ENCODE data around the gene DCT.

Gene DCT

GRCh38 chr13:94454906-94455305 is 24.6 kb downstream of the DCT start:
- no peak for DNase-seq (ENCODE audit: low read depth in 2 of 2, low spot score in 1 of 2)

- no peak for DNase-seq (ENCODE audit: low read depth in 2 of 2, low spot score in 1 of 2)
These were observed 25.1 kb downstream of the DCT start for GRCh38 chr13:94454334-94454733.

DNA sequence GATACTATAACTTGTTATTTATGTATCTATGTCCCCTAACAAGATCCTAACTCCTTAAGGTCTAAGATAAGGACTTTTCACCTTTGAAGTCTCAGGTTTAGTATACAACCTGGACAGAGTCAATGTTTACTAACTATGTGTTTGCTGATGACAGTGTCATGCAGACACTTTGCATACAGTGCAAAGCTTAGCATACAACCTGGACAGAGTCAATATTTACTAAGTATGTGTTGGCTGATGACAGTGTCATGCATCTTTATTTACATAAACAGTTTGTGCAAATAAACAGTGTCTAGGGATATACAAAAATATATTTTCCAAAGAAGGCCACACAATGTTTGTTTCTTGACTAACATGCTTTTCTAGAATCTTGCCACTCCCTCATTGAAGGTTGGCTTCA is 34.7 kb downstream of the DCT start:
- DNase-seq (ENCODE audit: low read depth in 2 of 2, low spot score in 1 of 2) = no peak

DNA sequence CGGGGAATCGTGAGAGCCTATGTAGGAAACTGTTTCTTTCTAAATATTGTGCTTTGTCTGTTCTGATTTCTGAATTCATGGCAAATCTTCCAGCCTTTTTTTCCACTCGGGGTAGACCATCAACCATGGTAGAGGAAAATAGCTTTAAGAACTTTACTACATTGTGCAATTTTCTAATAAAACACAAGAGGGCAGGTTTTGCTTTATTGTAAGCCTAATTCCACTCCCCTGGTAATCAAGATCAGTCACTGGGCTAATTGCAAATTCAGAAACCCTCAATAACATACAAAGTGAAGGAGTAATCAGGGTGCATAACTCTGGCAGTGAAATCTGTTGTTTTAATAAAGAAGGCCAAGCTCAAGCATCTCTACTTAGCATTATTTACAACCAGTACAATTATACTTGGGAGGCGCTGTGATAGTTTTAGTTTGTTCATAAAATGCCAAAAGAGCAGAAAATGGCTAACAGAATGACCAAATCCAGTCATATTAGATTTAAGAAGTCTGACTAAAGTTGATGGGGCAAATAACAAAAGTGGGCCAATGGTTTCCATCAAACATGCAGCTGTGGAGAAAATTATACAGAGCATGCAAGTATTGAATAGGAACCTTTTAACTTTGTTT is 43.8 kb downstream of the DCT start:
- no peak for DNase-seq (ENCODE audit: low read depth in 2 of 2, low spot score in 1 of 2)

GRCh38 chr13:94433055-94433961 is 46.2 kb downstream of the DCT start:
- DNase-seq (ENCODE audit: low read depth in 2 of 2, low spot score in 1 of 2) = no peak

- DNase-seq (ENCODE audit: low read depth in 2 of 2, low spot score in 1 of 2) = no peak
These were observed 47.5 kb downstream of the DCT start for GRCh38 chr13:94431987-94432386.

DNA sequence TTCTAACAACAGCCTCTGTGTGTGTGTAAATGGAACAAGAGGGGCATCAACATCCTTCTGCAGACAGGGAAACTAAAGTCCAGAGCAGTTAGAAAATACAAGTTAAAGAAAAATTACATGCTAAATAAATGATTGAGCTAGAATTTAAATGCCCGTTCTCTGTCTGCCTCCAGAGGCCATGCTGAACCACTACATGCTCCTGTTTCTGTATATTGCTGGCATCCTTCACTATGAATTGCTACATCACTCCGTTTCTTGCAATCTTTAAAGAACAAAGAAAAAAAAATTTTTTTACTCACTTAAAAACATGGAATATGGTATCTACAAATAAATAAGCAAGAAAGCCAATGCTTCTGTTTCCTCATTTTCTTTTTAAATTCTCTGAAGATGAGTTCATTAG is 47.9 kb downstream of the DCT start:
- DNase-seq (ENCODE audit: low read depth in 2 of 2, low spot score in 1 of 2) = no peak

DNA sequence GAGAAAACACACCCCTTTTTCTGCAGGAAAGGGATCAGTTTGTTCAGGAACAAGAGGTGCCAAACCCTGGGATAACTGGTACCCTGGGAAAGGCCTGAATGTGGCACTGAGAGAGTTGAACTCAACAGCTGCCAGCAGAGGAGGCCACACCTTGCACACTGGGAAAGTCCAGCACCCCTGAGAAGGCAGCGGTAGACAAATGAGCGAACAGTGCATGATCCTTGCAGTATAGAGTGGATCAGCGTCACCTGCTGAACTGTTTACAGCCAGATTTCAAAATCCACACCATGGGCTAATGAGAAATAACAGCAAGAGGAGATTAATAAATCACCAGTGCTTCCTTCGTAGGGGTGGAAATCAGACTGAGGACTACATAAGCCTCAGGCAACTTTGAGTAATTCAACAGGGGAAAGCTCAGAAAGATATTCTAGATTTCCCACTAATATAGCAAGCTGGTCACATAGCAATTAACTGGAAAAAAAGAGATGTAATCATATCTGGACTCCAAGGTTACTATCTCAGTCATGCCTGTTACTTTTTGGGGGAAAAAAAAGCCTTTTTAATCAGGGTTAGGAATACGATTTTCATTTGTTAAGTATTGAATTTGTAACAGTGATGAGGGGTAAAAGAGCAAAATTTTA is 52.0 kb downstream of the DCT start:
- DNase-seq (ENCODE audit: low read depth in 2 of 2, low spot score in 1 of 2) = no peak

DNA sequence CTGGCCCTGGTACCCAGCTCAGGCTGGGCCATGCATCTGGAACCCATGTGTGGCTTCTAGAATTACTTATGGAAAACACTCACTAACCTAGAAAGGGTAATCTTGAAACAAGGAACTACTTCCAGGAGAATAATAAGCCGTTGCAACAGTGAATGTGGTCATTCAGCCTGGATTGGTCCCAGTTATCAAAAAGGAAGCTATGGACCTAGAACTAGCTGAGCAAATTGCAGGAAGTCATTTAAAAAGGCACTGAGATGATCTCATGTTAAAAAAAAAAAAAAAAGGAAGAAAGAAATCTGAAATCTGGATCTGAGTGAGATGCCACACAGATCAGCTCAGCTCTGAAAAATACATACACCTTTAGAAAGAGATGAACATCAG is 59.6 kb downstream of the DCT start:
- DNase-seq (ENCODE audit: low read depth in 2 of 2, low spot score in 1 of 2) = no peak

- peak in 1 of 2 donors; percentile 9 for DNase-seq (ENCODE audit: low read depth in 2 of 2, low spot score in 1 of 2)
These were observed 60.1 kb downstream of the DCT start for GRCh38 chr13:94419304-94419924.

DNA sequence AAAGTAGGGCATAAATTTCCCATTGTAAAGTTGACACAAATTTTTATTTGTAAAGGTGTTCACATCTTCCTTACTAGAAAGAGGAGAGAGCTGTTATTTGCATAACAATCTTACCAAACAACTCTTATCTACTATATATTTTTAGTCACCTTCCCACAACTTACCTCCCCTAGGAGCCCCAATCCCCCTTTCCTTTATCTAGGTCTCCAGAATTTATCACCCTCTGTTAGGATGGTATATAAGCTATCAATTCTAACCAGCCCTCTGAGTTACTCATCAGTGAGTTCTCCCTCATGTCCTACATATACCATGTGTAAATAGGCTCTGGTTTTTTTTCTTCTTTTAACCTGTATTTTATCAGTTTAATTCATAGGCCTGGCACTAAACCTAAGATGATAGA is 62.2 kb downstream of the DCT start:
- DNase-seq (ENCODE audit: low read depth in 2 of 2, low spot score in 1 of 2) = no peak

DNA sequence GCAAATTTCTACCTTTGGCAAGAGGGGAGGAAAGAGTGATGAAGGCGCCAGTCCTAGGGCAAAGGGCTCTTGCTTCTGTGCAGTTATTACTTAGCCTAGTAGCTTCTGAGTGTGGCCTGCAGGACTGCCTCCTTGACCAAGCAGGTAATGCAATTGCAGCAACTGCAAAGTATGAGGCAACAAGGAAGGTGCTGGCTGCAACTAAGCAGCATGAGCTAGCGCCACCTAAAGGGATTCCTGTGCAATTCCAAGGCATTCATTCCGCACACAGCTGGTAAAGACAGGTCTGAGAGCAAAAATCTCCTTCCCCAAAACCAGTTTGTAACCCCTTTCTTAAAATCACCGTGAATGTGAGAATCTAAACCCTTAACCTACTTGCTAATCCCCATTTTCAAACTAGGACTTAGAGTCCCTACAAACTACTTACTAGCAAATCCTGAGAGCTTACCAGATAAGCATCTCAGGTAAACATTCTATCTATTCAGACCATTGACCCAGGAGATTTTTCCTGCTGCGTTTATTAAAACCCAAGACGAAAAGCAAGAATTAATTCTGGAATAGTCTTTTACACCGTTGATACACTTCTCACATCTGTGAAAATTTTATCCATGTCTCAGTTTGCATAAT is 62.9 kb downstream of the DCT start:
- DNase-seq (ENCODE audit: low read depth in 2 of 2, low spot score in 1 of 2) = no peak

DNA sequence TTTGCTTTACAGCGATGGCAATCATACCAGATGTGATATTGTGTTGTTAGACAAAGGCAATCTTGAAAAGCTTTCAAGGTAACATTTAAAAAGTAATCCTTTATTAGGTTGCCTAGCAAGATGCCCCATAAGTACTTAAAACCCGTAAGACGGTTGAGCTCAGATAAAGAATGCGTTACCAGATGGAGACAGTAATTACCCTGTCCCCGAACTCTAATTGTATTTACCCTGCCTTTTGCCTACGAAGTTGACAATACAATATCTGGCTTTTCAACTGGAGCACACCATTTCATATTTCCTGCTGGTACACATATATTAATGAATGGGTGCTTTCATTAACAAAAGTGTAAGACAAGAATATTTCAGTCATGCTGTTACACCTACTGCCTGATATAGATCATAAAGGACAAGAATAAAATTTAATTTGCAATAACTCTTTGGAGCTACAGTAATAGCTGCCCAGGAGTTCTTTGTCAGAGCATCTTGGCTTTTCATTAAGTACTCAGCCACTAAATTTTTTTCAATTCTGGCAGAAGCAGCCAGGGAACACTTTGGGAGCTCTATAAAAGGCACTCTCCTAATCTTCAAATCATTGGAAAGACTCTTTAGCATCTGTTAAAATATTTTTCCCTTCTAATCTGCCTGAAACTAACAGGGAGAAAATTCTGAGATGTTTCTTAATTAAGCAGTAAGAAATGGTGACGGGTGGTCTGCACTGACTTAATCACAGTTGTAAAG is 63.8 kb downstream of the DCT start:
- no peak for DNase-seq (ENCODE audit: low read depth in 2 of 2, low spot score in 1 of 2)

DNA sequence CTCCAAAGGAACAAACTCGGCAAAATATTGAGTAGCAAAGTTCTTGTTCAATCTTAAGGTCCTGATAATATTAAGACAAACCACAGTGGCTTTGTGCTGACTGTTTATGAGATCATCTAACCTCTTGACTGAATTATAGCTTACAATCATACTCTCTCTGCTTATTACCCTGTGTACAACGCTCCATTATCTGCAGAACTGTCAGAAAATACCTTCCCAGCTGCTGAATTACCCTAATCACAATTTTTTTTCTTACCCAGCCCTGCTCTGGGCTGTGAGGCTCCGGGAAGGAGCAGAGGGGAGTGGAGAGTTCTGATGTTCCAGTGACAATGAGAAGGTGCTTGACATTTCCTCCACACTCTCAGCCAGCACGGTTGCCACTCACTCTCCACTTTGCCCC is 64.8 kb downstream of the DCT start:
- no peak for DNase-seq (ENCODE audit: low read depth in 2 of 2, low spot score in 1 of 2)

DNA sequence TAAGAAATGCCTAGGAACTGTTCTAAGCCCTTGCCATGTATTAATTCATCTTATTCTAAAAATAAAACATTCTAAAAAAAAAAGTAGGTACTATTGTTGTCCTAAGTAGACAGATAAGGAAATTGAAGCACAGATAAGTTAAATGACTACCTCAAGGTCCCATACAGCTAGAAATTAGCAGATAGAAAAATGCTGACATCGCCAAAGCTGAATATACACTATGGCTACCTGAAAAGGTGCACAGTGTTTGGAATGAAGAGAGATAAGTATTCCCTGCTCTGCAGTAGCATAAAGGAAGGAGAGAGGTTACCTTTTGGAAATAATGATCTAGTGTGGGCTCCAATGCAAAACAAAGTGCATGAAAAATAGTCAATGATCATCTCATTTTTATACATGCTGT is 65.3 kb downstream of the DCT start:
- DNase-seq (ENCODE audit: low read depth in 2 of 2, low spot score in 1 of 2) = no peak

DNA sequence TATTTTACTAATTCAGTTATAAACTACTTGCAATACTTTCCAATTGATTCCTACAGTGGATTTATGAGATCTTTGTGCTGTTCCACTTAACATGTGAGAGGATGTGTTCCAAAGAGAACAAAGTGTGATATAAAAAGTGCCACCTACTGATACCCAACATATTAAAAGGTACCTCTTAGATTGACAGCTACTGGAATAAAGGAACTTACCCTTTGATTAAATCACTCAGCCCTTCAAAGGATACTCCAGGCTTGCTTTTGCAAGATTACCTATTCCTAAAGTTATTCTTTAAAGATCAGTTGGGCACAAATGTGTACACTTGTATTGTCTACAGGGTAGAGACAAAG is 65.9 kb downstream of the DCT start:
- no peak for DNase-seq (ENCODE audit: low read depth in 2 of 2, low spot score in 1 of 2)

- DNase-seq (ENCODE audit: low read depth in 2 of 2, low spot score in 1 of 2) = no peak
These were observed 66.4 kb downstream of the DCT start for GRCh38 chr13:94412870-94413597.

DNA sequence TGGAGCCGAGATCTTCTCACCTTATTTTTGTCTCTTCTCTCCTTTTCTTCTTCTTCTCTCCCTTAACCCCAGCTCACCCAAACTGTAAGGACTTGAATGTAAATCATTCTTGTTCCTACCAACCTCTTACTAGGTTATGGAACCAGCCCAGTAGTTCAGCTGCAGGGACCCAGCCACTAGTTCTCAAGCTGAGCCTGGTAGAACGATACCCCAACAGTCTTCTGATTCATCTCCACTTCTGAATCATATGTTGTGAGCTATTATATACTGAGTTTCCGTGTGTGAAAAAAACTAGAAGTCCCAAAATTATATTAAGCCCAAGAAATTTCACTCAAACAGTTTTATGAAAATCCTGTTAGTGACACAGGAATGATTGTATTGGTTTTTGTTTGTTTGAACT is 67.7 kb downstream of the DCT start:
- no peak for DNase-seq (ENCODE audit: low read depth in 2 of 2, low spot score in 1 of 2)

DNA sequence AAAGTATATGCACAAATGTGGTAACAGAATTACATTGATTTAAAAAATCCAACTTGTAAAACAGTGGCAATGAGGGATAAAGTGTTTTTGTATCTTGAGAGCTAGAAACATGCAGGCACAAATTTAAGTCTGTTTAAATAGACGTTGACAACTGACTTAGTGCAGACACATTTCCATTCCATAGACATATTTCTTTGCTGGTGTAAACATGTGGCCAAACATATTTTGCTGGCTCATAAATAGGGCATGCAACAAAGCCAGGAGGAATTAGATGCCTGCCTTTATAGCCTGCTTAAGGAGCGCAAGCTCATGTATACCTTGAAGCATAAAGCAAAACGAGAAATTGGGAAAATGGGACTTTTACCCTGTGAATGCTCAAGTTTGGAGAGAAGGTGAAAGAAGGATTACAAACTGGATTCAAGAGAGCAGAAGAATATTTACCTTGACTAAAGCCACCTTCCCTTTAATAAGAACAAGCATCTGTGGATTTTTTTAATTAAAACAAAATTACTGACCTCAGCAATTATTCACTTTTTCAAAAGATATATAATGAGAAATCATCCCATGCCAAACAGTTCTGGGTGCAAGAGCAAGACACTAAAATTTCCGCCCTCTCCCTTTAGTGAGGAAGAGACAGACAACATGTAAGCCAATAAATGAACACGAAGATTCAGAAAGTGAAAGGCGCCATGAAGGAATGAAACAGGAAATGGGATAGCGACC is 71.0 kb downstream of the DCT start:
- no peak for DNase-seq (ENCODE audit: low read depth in 2 of 2, low spot score in 1 of 2)

- no peak for DNase-seq (ENCODE audit: low read depth in 2 of 2, low spot score in 1 of 2)
These were observed 78.6 kb downstream of the DCT start for GRCh38 chr13:94400874-94401273.

Data from stimulated activated CD8-positive, alpha-beta memory T cell treated with anti-CD3 and anti-CD28 coated beads, Interleukin-4, amount 100 ng/mL, for 4 hours (primary cell).